Measurements from ENCODE around the gene ZNF232. TPM values are rescaled to one million over a fixed set of nuclear protein-coding genes. Genes with fewer than 3 reads are reported as not detected.
A peak's percentile ranks its signal among the peaks of the same experiment; 100 is the strongest.
"Not testable (repeated sequence)": the region's sequence is repeated elsewhere in the genome, so short reads cannot be mapped to it uniquely, and the experiment has no call there.

The ZNF232 gene
- polyA plus RNA-seq, 1 of the 3 experiments (the other 2 are of a cell fraction) = 3.4 TPM

DNA sequence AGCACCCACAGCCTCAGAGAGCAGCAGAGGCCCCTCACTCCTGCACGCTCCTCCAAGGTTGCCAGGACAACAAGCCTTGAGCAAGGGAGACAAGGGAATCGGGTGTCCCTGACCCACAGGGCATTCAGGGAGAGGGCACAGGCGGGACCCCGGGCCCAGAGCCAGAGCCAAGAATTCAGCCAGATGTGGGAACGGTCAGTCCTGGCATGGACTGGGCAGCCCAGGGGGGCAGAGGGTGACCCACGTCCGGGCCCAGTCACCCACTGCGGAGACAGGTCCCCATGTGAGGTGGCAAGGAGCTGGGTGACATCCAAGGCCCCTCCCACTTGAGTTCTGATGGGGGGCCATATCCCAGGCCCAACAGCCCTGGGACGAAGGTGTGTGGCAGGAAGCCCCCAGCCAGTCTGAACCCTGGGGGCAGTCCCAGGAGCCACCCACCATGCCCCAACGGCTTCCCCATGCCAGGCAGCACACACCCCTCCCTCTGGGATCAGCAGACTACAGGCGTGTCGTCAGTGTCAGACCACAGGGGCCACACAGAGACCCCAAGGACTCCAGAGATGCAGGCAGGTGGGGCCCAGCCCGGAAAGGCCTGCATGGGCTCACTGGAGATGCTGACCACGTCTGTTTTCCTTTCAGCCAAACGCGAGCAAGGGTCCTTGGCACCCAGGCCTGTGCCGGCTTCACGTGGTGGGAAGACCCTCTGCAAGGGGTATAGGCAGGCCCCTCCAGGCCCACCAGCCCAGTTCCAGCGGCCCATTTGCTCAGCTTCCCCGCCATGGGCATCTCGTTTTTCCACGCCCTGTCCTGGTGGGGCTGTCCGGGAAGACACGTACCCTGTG lies 27.2 kb upstream of the ZNF232 start:
- H3K36me3 ChIP-seq (replicated peaks in 1 of 2; ENCODE audit: control insufficient read depth in 1 of 2, insufficient read depth in 2 of 2, low read length in 1 of 2) = no peaks in the 10 kb centered on the region
- H3K9me3 ChIP-seq = no peaks in the 10 kb centered on the region
- H3F3A ChIP-seq (replicated peaks; ENCODE audit: insufficient read depth) = no peaks in the 10 kb centered on the region
- ChIA-PET POLR2A (no interaction called here), CTCF (no interaction called here)
- H3K27me3 ChIP-seq (ENCODE audit: insufficient read depth) = no peaks in the 10 kb centered on the region
- H4K20me1 ChIP-seq (ENCODE audit: insufficient read depth) = no peaks in the 10 kb centered on the region
- no peak overlapping the region for H3K9ac ChIP-seq
- no peak for DNase-seq
- no peaks in the 10 kb centered on the region for H3K9me2 ChIP-seq
- no peak overlapping the region for H3K4me3 ChIP-seq (ENCODE audit: low read depth in 2 of 2, low read length in 1 of 2)
- H3K4me1 ChIP-seq (ENCODE audit: control insufficient read depth in 1 of 2, insufficient read depth in 2 of 2, low read depth in 1 of 2, low read length in 1 of 2) = no peaks in the 10 kb centered on the region
- no peaks in the 10 kb centered on the region for H3K79me2 ChIP-seq (ENCODE audit: insufficient read depth)
- no peak overlapping the region for H2AFZ ChIP-seq (ENCODE audit: low read depth)
- 74% methylated on average over 7 of the region's 24 CpGs for WGBS (ENCODE audit: low lambda C conversion rate)
- H3K27ac ChIP-seq (ENCODE audit: low read depth in 2 of 2, low read length in 1 of 2) = no peak overlapping the region
- H3K4me2 ChIP-seq = no peak overlapping the region
- TF ChIP-seq NRF1 (IDR thresholded peaks at IDR 0.05; ENCODE audit: low read depth, low read length) (no peak), RAD21 (IDR thresholded peaks at IDR 0.05; ENCODE audit: low read length) (no peak), SIN3A (IDR thresholded peaks at IDR 0.05; ENCODE audit: borderline replicate concordance, low read depth, low read length) (no peak), CTCF (IDR thresholded peaks at IDR 0.05) (no peak), JUND (IDR thresholded peaks at IDR 0.05) (no peak), RCOR1 (IDR thresholded peaks at IDR 0.05; ENCODE audit: low read length) (no peak), CHD2 (IDR thresholded peaks at IDR 0.05; ENCODE audit: low read length, partially characterized antibody) (no peak), TEAD4 (IDR thresholded peaks at IDR 0.05; ENCODE audit: borderline replicate concordance, insufficient read depth) (no peak), YY1 (IDR thresholded peaks at IDR 0.05; ENCODE audit: low read depth) (no peak), GABPA (IDR thresholded peaks at IDR 0.05; ENCODE audit: low read depth) (no peak)

GRCh38 chr17:5138198-5138544 lies 26.5 kb upstream of the ZNF232 start:
- 73% methylated on average over 6 of the region's 9 CpGs for WGBS (ENCODE audit: low lambda C conversion rate)
- H3K4me3 ChIP-seq (ENCODE audit: low read depth in 2 of 2, low read length in 1 of 2) = not testable (repeated sequence)
- CTCF ChIA-PET = interaction anchor here (0.7 kb wide), 1 partner anchor 205 kb away, joined by 4 read pairs; no protein-coding TSS in a partner anchor

DNA sequence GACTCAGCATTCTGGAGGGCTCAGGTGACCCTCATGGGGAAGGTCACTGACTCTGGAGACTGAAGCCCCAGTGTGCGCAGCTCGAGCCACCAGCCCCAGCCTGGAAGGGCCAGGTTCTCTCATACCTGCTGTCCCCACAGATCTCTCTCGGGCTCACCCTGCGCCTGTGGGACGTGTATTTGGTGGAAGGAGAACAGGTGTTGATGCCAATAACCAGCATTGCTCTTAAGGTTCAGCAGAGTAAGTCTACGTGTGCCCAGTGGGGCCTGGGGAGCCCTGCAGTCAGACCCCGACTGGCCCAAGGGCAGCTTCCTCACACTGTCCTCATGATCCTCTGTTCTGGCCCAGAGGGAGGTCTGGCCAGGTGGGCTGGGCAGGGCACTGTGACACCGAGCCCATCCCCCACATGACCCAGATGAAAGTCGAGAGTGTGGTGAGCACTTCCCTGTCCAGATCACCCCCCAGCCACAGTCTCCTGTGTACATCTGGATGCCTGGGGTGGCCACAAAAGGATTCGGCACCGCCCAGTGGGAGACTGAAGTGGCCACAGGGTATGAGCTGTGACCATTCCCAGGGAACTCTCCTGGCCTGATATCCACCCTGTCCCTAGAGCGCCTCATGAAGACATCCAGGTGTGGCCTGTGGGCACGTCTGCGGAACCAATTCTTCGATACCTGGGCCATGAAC lies 26.0 kb upstream of the ZNF232 start:
- POLR2A ChIA-PET; H3K36me3 ChIP-seq (replicated peaks in 1 of 2; ENCODE audit: control insufficient read depth in 1 of 2, insufficient read depth in 2 of 2, low read length in 1 of 2); H3K4me1 ChIP-seq (ENCODE audit: control insufficient read depth in 1 of 2, insufficient read depth in 2 of 2, low read depth in 1 of 2, low read length in 1 of 2); H4K20me1 ChIP-seq (ENCODE audit: insufficient read depth); H3K4me2 ChIP-seq; H3K9ac ChIP-seq; H3K9me2 ChIP-seq; H3K79me2 ChIP-seq (ENCODE audit: insufficient read depth); H3K27me3 ChIP-seq (ENCODE audit: insufficient read depth); H3F3A ChIP-seq (replicated peaks; ENCODE audit: insufficient read depth); H2AFZ ChIP-seq (ENCODE audit: low read depth); H3K9me3 ChIP-seq; H3K27ac ChIP-seq (ENCODE audit: low read depth in 2 of 2, low read length in 1 of 2); DNase-seq; H3K4me3 ChIP-seq (ENCODE audit: low read depth in 2 of 2, low read length in 1 of 2): not testable (repeated sequence)
- CTCF ChIA-PET = interaction anchor here (0.7 kb wide), 1 partner anchor 206 kb away, joined by 4 read pairs; no protein-coding TSS in a partner anchor
- 40% methylated on average over 10 of the region's 15 CpGs for WGBS (ENCODE audit: low lambda C conversion rate)

More at GRCh38 chr17:5138198-5138544, 26.5 kb upstream of the ZNF232 start:
- H3K36me3 ChIP-seq (replicated peaks in 1 of 2; ENCODE audit: control insufficient read depth in 1 of 2, insufficient read depth in 2 of 2, low read length in 1 of 2); H4K20me1 ChIP-seq (ENCODE audit: insufficient read depth); H3K4me2 ChIP-seq; H2AFZ ChIP-seq (ENCODE audit: low read depth); H3K9me2 ChIP-seq; H3K27me3 ChIP-seq (ENCODE audit: insufficient read depth); POLR2A ChIA-PET; H3K9me3 ChIP-seq; DNase-seq; H3K79me2 ChIP-seq (ENCODE audit: insufficient read depth); H3F3A ChIP-seq (replicated peaks; ENCODE audit: insufficient read depth); H3K4me1 ChIP-seq (ENCODE audit: control insufficient read depth in 1 of 2, insufficient read depth in 2 of 2, low read depth in 1 of 2, low read length in 1 of 2); H3K27ac ChIP-seq (ENCODE audit: low read depth in 2 of 2, low read length in 1 of 2); H3K9ac ChIP-seq: not testable (repeated sequence)

- H4K20me1 ChIP-seq (ENCODE audit: insufficient read depth); POLR2A ChIA-PET; H3K79me2 ChIP-seq (ENCODE audit: insufficient read depth); H2AFZ ChIP-seq (ENCODE audit: low read depth); H3K36me3 ChIP-seq (replicated peaks in 1 of 2; ENCODE audit: control insufficient read depth in 1 of 2, insufficient read depth in 2 of 2, low read length in 1 of 2); H3K27ac ChIP-seq (ENCODE audit: low read depth in 2 of 2, low read length in 1 of 2); H3K4me3 ChIP-seq (ENCODE audit: low read depth in 2 of 2, low read length in 1 of 2); H3K4me2 ChIP-seq; H3K4me1 ChIP-seq (ENCODE audit: control insufficient read depth in 1 of 2, insufficient read depth in 2 of 2, low read depth in 1 of 2, low read length in 1 of 2); H3K27me3 ChIP-seq (ENCODE audit: insufficient read depth); H3K9me2 ChIP-seq; H3K9ac ChIP-seq; H3F3A ChIP-seq (replicated peaks; ENCODE audit: insufficient read depth); H3K9me3 ChIP-seq; CTCF ChIA-PET: not testable (repeated sequence)
- DNase-seq = peak; percentile 6
- 28% methylated on average over 5 of the region's 14 CpGs for WGBS (ENCODE audit: low lambda C conversion rate)
These were observed 25.1 kb upstream of the ZNF232 start for GRCh38 chr17:5136580-5137412.
